Breast epithelium (tissue), 4 donors: ENCODE measurements around the gene SNCA. TPM values are rescaled to one million over a fixed set of nuclear protein-coding genes. Genes with fewer than 3 reads are reported as not detected.

ENCODE experiments used
- DNase-seq, 2 donors: peaks; one replicate each; pipeline ENCODE4 v3.0.0-alpha.2; 2019; ENCODE audit warnings: low spot score in 2 of 2
- H3K27ac ChIP-seq, 2 donors: fragments of 200-600 bp; sonication (generic) in 1 of 2; one replicate each; pipeline ENCODE4 v1.5.1; 2016 to 2019; ENCODE audit warnings: mild to moderate bottlenecking in 1 of 2
- H3K27me3 ChIP-seq, 2 donors: fragments of 200-600 bp; sonication (generic) in 1 of 2; one replicate each; pipeline versions ENCODE4 v1.5.1 to v1.6.0; 2017 to 2019; ENCODE audit warnings: control low read depth in 1 of 2, mild to moderate bottlenecking in 1 of 2
- H3K36me3 ChIP-seq: fragments of 200-600 bp; one replicate; pipeline ENCODE4 v1.5.1; 2019
- H3K4me1 ChIP-seq, 2 donors: fragments of 200-600 bp; sonication (generic); one replicate each; pipeline ENCODE4 v1.5.1; 2016 to 2019; ENCODE audit warnings: control low read depth in 1 of 2
- H3K4me3 ChIP-seq, 3 donors: fragments of 200-600 bp; sonication (generic); 1 replicate in 2 of 3; 2 replicates in 1 of 3; pipeline ENCODE4 v1.5.1; 2016 to 2019; ENCODE audit warnings: mild to moderate bottlenecking in 3 of 3, moderate library complexity in 2 of 3
- H3K9me3 ChIP-seq, 2 donors: fragments of 200-600 bp; sonication (generic) in 1 of 2; one replicate each; pipeline ENCODE4 v1.5.1; 2016 to 2019; ENCODE audit warnings: control low read depth in 1 of 2
- POLR2A ChIP-seq: fragments of 450-650 bp; IDR thresholded peaks from one replicate; pipeline ENCODE4 v1.6.1; 2016; ENCODE audit warnings: antibody characterized with exemption, mild to moderate bottlenecking, moderate library complexity
- POLR2AphosphoS5 ChIP-seq, 3 donors: sonication (generic); formaldehyde crosslinking; IDR thresholded peaks; one replicate each; pipeline ENCODE4 v1.6.1; 2017; ENCODE audit warnings: antibody characterized with exemption in 3 of 3
- intact Hi-C: fragments of 100-400 bp; cut with DNase I; formaldehyde crosslinking; loops from one replicate; pipeline ENCODE4 v1.15.1; 2023; ENCODE audit warnings: low total_unique reads
- total RNA-seq, 3 donors: library from RNA; depleted of rRNA; stranded (reverse); fragments of >200 nt; gene quantifications; one replicate each; pipeline ENCODE4 v1.1.0, GENCODE V29; 2016
- TF ChIP-seq, protein P1 (sequence below), 3 donors: fragments of 450-650 bp; IDR thresholded peaks; one replicate each; pipeline ENCODE4 v1.5.1; 2016 to 2017; ENCODE audit warnings: antibody characterized with exemption in 3 of 3, mild to moderate bottlenecking in 3 of 3, moderate library complexity in 3 of 3

Gene SNCA
- total RNA-seq, 3 donors from 2014 or later: 12.7 to 15.7 (median 15.4) TPM

DNA sequence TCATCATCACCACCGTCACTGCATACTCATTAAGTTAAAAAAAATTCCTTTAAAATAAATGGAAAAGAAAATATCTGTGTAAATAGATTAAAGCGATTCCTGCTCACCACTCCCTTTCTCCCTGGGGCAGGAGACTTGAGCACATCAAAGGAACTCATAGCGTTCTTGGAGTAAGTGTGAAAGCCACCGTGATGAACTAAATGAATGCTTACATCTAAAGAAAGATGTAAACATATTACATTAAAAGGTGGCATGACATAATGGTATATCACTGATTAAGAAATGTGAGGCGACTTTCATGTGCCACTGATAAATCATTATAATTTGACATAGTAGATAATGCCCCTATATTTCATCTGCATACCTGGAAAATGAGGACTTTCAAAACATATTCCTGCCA is 92.0 kb downstream of the SNCA start:
- Histone ChIP-seq H3K9me3 (no peaks in the 10 kb centered on the region), H3K27me3 (no peaks in the 10 kb centered on the region), H3K36me3 (no peaks in the 10 kb centered on the region), H3K27ac (no peak overlapping the region), H3K4me1 (no peaks in the 10 kb centered on the region), H3K4me3 (no peak overlapping the region)
- TF ChIP-seq POLR2AphosphoS5 (IDR thresholded peaks at IDR 0.05): no peak
- TF ChIP-seq, protein P1, sequence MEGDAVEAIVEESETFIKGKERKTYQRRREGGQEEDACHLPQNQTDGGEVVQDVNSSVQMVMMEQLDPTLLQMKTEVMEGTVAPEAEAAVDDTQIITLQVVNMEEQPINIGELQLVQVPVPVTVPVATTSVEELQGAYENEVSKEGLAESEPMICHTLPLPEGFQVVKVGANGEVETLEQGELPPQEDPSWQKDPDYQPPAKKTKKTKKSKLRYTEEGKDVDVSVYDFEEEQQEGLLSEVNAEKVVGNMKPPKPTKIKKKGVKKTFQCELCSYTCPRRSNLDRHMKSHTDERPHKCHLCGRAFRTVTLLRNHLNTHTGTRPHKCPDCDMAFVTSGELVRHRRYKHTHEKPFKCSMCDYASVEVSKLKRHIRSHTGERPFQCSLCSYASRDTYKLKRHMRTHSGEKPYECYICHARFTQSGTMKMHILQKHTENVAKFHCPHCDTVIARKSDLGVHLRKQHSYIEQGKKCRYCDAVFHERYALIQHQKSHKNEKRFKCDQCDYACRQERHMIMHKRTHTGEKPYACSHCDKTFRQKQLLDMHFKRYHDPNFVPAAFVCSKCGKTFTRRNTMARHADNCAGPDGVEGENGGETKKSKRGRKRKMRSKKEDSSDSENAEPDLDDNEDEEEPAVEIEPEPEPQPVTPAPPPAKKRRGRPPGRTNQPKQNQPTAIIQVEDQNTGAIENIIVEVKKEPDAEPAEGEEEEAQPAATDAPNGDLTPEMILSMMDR (IDR thresholded peaks at IDR 0.05): no peak
- no peak for TF ChIP-seq POLR2A
- no peak for DNase-seq
- intact Hi-C loops: no loop called here

DNA sequence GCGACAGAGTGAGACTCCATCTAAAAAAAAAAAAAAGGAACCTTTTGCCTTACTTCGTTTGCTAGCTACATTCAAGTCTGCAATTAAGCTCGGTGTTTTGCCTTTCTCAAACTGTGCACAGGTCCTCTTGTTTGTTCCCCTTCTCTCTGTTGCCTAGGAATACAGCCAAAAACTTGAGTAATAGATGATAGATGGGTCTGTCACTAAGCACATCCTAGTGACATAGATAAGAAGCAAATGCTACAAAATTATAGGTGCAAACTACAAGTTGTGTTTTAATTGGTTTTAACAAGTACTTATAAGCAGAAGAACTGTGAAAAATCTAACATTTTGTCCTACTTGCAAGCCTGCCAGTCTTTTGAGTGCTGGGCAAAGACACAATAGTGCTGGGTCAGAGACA is 95.2 kb downstream of the SNCA start:
- Histone ChIP-seq H3K27me3 (no peaks in the 10 kb centered on the region), H3K36me3 (no peaks in the 10 kb centered on the region), H3K4me1 (no peaks in the 10 kb centered on the region), H3K4me3 (no peak overlapping the region), H3K27ac (no peak overlapping the region), H3K9me3 (no peaks in the 10 kb centered on the region)
- no peak for DNase-seq
- TF ChIP-seq, protein P1 (IDR thresholded peaks at IDR 0.05): no peak
- no peak for TF ChIP-seq POLR2AphosphoS5 (IDR thresholded peaks at IDR 0.05)
- no peak for TF ChIP-seq POLR2A
- intact Hi-C loops: no loop called here

DNA sequence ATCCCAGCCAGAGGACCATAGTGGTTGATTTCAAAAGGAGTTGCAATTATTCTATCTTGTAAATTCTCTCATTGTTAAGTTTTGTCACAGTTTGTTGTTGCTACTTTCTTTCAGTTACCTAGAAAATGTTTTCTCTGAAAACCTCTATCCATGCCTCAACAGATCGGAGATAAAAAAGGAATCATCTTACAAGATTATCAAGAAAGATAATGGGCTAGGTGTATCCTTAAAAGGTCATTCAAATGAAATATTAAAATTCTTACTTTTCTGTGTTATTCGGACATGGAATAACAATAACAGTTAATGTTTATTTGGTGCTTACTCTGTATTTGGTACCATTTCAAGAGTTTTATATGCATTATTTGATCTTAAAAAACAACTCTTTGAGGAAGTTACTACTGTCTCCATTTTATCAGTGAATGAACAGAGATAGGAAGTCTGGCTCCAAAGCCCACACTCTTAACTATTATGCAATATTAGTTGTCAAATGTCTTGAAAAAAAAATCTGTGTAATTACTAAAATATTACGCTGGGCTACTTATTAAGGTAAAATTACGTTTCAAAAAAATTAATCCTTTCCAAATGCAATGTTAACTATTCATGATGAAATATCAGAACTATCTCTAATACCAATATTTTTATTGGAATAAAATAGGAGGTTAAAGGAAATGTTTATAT is 97.5 kb downstream of the SNCA start:
- H3K9me3 ChIP-seq: no peaks in the 10 kb centered on the region
- intact Hi-C loops: no loop called here
- no peak overlapping the region for H3K4me3 ChIP-seq
- H3K27ac ChIP-seq: no peak overlapping the region
- no peaks in the 10 kb centered on the region for H3K27me3 ChIP-seq
- H3K4me1 ChIP-seq: no peaks in the 10 kb centered on the region
- DNase-seq: no peak
- H3K36me3 ChIP-seq: no peaks in the 10 kb centered on the region
- TF ChIP-seq, protein P1 (IDR thresholded peaks at IDR 0.05): no peak
- no peak for TF ChIP-seq POLR2AphosphoS5 (IDR thresholded peaks at IDR 0.05)
- TF ChIP-seq POLR2A: no peak

DNA sequence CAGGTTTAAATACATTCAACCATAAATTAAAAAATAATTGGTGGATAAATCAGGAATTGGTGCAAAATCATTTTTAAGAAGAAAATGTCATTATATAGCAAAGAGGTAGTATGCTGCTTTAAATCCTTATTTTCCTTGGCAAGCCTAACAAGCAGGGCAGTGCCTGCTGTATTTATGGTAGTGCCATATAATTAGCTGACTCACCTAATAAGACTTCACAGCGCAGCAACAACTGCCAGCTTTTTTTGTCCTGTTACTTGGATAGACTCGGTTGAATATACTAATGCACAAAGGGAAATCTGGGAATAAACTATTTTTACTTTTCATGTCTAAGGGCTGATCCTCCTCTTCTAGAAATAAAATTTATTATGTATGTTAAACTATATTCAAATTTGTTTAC is 99.1 kb downstream of the SNCA start:
- DNase-seq: no peak
- H3K36me3 ChIP-seq: no peaks in the 10 kb centered on the region
- no peaks in the 10 kb centered on the region for H3K9me3 ChIP-seq
- no peak overlapping the region for H3K4me3 ChIP-seq
- H3K27ac ChIP-seq: no peak overlapping the region
- H3K27me3 ChIP-seq: no peaks in the 10 kb centered on the region
- H3K4me1 ChIP-seq: no peaks in the 10 kb centered on the region
- no peak for TF ChIP-seq POLR2AphosphoS5 (IDR thresholded peaks at IDR 0.05)
- no peak for TF ChIP-seq POLR2A
- TF ChIP-seq, protein P1 (IDR thresholded peaks at IDR 0.05): no peak
- intact Hi-C loops: no loop called here

DNA sequence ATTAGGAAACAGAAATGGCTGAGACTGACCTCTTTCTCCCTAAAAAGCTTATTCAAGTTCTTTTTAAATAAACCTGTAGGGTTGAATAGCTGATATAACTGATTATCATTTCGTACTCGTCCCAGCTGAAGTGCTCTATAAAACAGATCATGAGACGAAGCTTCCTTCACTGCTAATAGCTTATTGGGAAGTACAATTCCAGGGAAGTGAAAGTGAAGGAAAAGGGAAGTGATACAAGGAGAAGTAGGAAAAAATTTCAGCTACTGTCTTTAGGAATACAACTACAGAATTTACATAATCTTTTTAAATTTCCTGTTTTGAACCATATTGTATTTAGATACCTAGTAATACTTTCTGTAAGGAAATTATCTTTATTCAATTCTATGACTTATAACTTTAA is 103.0 kb downstream of the SNCA start:
- Histone ChIP-seq H3K27me3 (no peaks in the 10 kb centered on the region), H3K4me3 (no peak overlapping the region), H3K9me3 (no peaks in the 10 kb centered on the region), H3K27ac (no peak overlapping the region), H3K4me1 (no peaks in the 10 kb centered on the region), H3K36me3 (no peaks in the 10 kb centered on the region)
- DNase-seq: no peak
- TF ChIP-seq POLR2A (no peak), POLR2AphosphoS5 (IDR thresholded peaks at IDR 0.05) (no peak)
- TF ChIP-seq, protein P1 (IDR thresholded peaks at IDR 0.05): no peak
- intact Hi-C loops: no loop called here
